Forelimb muscle (tissue), 1 donor: ENCODE measurements around the gene SIRT4. TPM values are rescaled to one million over a fixed set of nuclear protein-coding genes. Genes with fewer than 3 reads are reported as not detected.
"Not testable (repeated sequence)": the region's sequence is repeated elsewhere in the genome, so short reads cannot be mapped to it uniquely, and the experiment has no call there.

Experiments
- DNase-seq: peaks from one replicate; pipeline ENCODE4 v3.0.0-alpha.2; 2013; ENCODE audit warnings: low read depth
- polyA plus RNA-seq: library from polyadenylated mRNA; unstranded; fragments of 120-200 nt; gene quantifications from one replicate; pipeline ENCODE4 v1.2.1, GENCODE V29; 2013; ENCODE audit not compliant: insufficient read length

SIRT4 gene
- polyA plus RNA-seq, 1 donor: 4.9 TPM

GRCh38 chr12:120335447-120335846 lies 33.3 kb downstream of the SIRT4 start:
- not testable (repeated sequence) for DNase-seq

GRCh38 chr12:120336392-120336791 lies 34.3 kb downstream of the SIRT4 start:
- DNase-seq: not testable (repeated sequence)

- DNase-seq: no peak
Observed at GRCh38 chr12:120337730-120338129, 35.6 kb downstream of the SIRT4 start.

- no peak for DNase-seq
Observed at GRCh38 chr12:120339256-120339655, 37.1 kb downstream of the SIRT4 start.

GRCh38 chr12:120342175-120343038 lies 40.3 kb downstream of the SIRT4 start:
- DNase-seq: no peak

GRCh38 chr12:120343039-120343537 lies 41.0 kb downstream of the SIRT4 start:
- no peak for DNase-seq

- DNase-seq: no peak
Observed at GRCh38 chr12:120343692-120344091, 41.6 kb downstream of the SIRT4 start.

- no peak for DNase-seq
Observed at GRCh38 chr12:120346031-120346430, 43.9 kb downstream of the SIRT4 start.

GRCh38 chr12:120346681-120347080 lies 44.6 kb downstream of the SIRT4 start:
- DNase-seq: no peak

GRCh38 chr12:120347766-120348165 lies 45.6 kb downstream of the SIRT4 start:
- no peak for DNase-seq

GRCh38 chr12:120350576-120351350 lies 48.6 kb downstream of the SIRT4 start:
- DNase-seq: no peak

GRCh38 chr12:120352117-120352516 lies 50.0 kb downstream of the SIRT4 start:
- DNase-seq: no peak

GRCh38 chr12:120353136-120353535 lies 51.0 kb downstream of the SIRT4 start:
- no peak for DNase-seq

GRCh38 chr12:120353556-120354317 lies 51.6 kb downstream of the SIRT4 start:
- no peak for DNase-seq

- DNase-seq: peak; percentile 25
Observed at GRCh38 chr12:120356567-120357030, 54.5 kb downstream of the SIRT4 start.

- DNase-seq: no peak
Observed at GRCh38 chr12:120357104-120357503, 55.0 kb downstream of the SIRT4 start.

- DNase-seq: no peak
Observed at GRCh38 chr12:120358412-120359100, 56.4 kb downstream of the SIRT4 start.

GRCh38 chr12:120359128-120359527 lies 57.0 kb downstream of the SIRT4 start:
- DNase-seq: no peak

- no peak for DNase-seq
Observed at GRCh38 chr12:120361506-120362208, 59.5 kb downstream of the SIRT4 start.
